GM18498 (cell line): Measurements from ENCODE around the gene TAF4B.
"Not testable (repeated sequence)": the region's sequence is repeated elsewhere in the genome, so short reads cannot be mapped to it uniquely, and the experiment has no call there.

ENCODE experiments used
- ATAC-seq: cut with Tn5 transposase; IDR thresholded peaks from one replicate; pipeline ENCODE4 v1.9.1; 2021; ENCODE audit warnings: mild to moderate bottlenecking, moderate library complexity; ENCODE audit not compliant: unreplicated experiment

The TAF4B gene

GRCh38 chr18:26378701-26379100, 152.5 kb downstream of the TAF4B start:
- no peak for ATAC-seq

GRCh38 chr18:26381555-26381954, 155.3 kb downstream of the TAF4B start:
- ATAC-seq: not testable (repeated sequence)

GRCh38 chr18:26383454-26384270, 157.4 kb downstream of the TAF4B start:
- peak; percentile 78 for ATAC-seq

- ATAC-seq: no peak
Observed at GRCh38 chr18:26386002-26386401, 159.8 kb downstream of the TAF4B start.

- no peak for ATAC-seq
Observed at GRCh38 chr18:26386441-26386840, 160.2 kb downstream of the TAF4B start.

- no peak for ATAC-seq
Observed at GRCh38 chr18:26394047-26394654, 167.9 kb downstream of the TAF4B start.

GRCh38 chr18:26397019-26397418, 170.8 kb downstream of the TAF4B start:
- ATAC-seq: peak; percentile 66

- ATAC-seq: no peak
Observed at GRCh38 chr18:26403491-26403890, 177.2 kb downstream of the TAF4B start.

GRCh38 chr18:26405190-26405801, 179.1 kb downstream of the TAF4B start:
- ATAC-seq: peak; percentile 92

- no peak for ATAC-seq
Observed at GRCh38 chr18:26406324-26406723, 180.1 kb downstream of the TAF4B start.

- ATAC-seq: no peak
Observed at GRCh38 chr18:26406854-26407517, 180.7 kb downstream of the TAF4B start.

GRCh38 chr18:26407736-26408601, 181.7 kb downstream of the TAF4B start:
- no peak for ATAC-seq

- ATAC-seq: no peak
Observed at GRCh38 chr18:26409091-26409490, 182.8 kb downstream of the TAF4B start.

- ATAC-seq: no peak
Observed at GRCh38 chr18:26414901-26415440, 188.7 kb downstream of the TAF4B start.

GRCh38 chr18:26415631-26416030, 189.4 kb downstream of the TAF4B start:
- no peak for ATAC-seq

GRCh38 chr18:26416652-26417150, 190.5 kb downstream of the TAF4B start:
- no peak for ATAC-seq

GRCh38 chr18:26417190-26417589, 190.9 kb downstream of the TAF4B start:
- no peak for ATAC-seq

- ATAC-seq: no peak
Observed at GRCh38 chr18:26418225-26418624, 192.0 kb downstream of the TAF4B start.

- ATAC-seq: no peak
Observed at GRCh38 chr18:26419746-26420145, 193.5 kb downstream of the TAF4B start.

GRCh38 chr18:26421503-26421902, 195.3 kb downstream of the TAF4B start:
- no peak for ATAC-seq
